ENCODE data around the gene KLF9. TPM values are rescaled to one million over a fixed set of nuclear protein-coding genes. Genes with fewer than 3 reads are reported as not detected.

The KLF9 gene
- total RNA-seq, 2 donors from 2014 or later, result 0.13 to 0.31 TPM

- WGBS, 2 experiments (ENCODE audit: insufficient coverage in 1 of 2, insufficient read length in 1 of 2), result 88 to 89% methylated on average over 4 to 5 of the region's 5 CpGs
- Mint-ChIP-seq H3K4me1 (no peaks in the 10 kb centered on the region), H3K4me3 (no peak overlapping the region), H3K27ac (no peak overlapping the region), H3K9me3 (no peaks in the 10 kb centered on the region), H3K27me3 (ENCODE audit: insufficient read depth) (peaks cover 7% of the 10 kb centered on the region), H3K36me3 (ENCODE audit: low read depth) (no peaks in the 10 kb centered on the region)
- no peak overlapping the region for H3K4me3 ChIP-seq (ENCODE audit: low read length)
- no peak for TF ChIP-seq CTCF (conservative IDR thresholded peaks at IDR 0.05)
- H3K27me3 ChIP-seq (ENCODE audit: control insufficient read depth, insufficient read depth, low read length, poor library complexity, severe bottlenecking), result no peaks in the 10 kb centered on the region
- H3K9me3 ChIP-seq (ENCODE audit: control insufficient read depth, low read length), result no peaks in the 10 kb centered on the region
- H3K9ac ChIP-seq (ENCODE audit: extremely low read depth, low read length, poor library complexity, severe bottlenecking), result no peak overlapping the region
- no peak for DNase-seq
- H3K36me3 ChIP-seq (ENCODE audit: control insufficient read depth, insufficient read depth, low read length), result no peaks in the 10 kb centered on the region
- no peaks in the 10 kb centered on the region for H3K4me1 ChIP-seq (ENCODE audit: control insufficient read depth, insufficient read depth, low read length)
- H3K27ac ChIP-seq (ENCODE audit: low read depth, low read length), result no peak overlapping the region
Observed at GRCh38 chr9:70400107-70400892, 14.2 kb downstream of the KLF9 start.

GRCh38 chr9:70399141-70399540, 15.3 kb downstream of the KLF9 start:
- H3K4me1 ChIP-seq (ENCODE audit: control insufficient read depth, insufficient read depth, low read length), result no peaks in the 10 kb centered on the region

GRCh38 chr9:70398145-70398556, 16.3 kb downstream of the KLF9 start:
- TF ChIP-seq CTCF (conservative IDR thresholded peaks at IDR 0.05), result no peak
- H3K27me3 Mint-ChIP-seq (ENCODE audit: insufficient read depth), result peaks cover 7% of the 10 kb centered on the region
- no peaks in the 10 kb centered on the region for H3K4me1 Mint-ChIP-seq
- DNase-seq, result no peak
- no peaks in the 10 kb centered on the region for H3K4me1 ChIP-seq (ENCODE audit: control insufficient read depth, insufficient read depth, low read length)
- H3K9me3 Mint-ChIP-seq, result no peaks in the 10 kb centered on the region
- no peaks in the 10 kb centered on the region for H3K36me3 Mint-ChIP-seq (ENCODE audit: low read depth)
- no peak overlapping the region for H3K27ac Mint-ChIP-seq
- no peak overlapping the region for H3K9ac ChIP-seq (ENCODE audit: extremely low read depth, low read length, poor library complexity, severe bottlenecking)
- no peaks in the 10 kb centered on the region for H3K9me3 ChIP-seq (ENCODE audit: control insufficient read depth, low read length)
- no peak overlapping the region for H3K4me3 Mint-ChIP-seq
- H3K27me3 ChIP-seq (ENCODE audit: control insufficient read depth, insufficient read depth, low read length, poor library complexity, severe bottlenecking), result no peaks in the 10 kb centered on the region
- no peak overlapping the region for H3K27ac ChIP-seq (ENCODE audit: low read depth, low read length)
- WGBS, 2 experiments (ENCODE audit: insufficient coverage in 1 of 2, insufficient read length in 1 of 2), result 80 to 95% methylated on average over 1 to 4 of the region's 4 CpGs
- H3K4me3 ChIP-seq (ENCODE audit: low read length), result no peak overlapping the region
- H3K36me3 ChIP-seq (ENCODE audit: control insufficient read depth, insufficient read depth, low read length), result no peaks in the 10 kb centered on the region

More at GRCh38 chr9:70399141-70399540, 15.3 kb downstream of the KLF9 start:
- Mint-ChIP-seq H3K36me3 (ENCODE audit: low read depth) (no peaks in the 10 kb centered on the region), H3K4me3 (no peak overlapping the region), H3K27me3 (ENCODE audit: insufficient read depth) (peaks cover 7% of the 10 kb centered on the region), H3K4me1 (no peaks in the 10 kb centered on the region), H3K9me3 (no peaks in the 10 kb centered on the region), H3K27ac (no peak overlapping the region)
- Histone ChIP-seq H3K27ac (ENCODE audit: low read depth, low read length) (no peak overlapping the region), H3K9ac (ENCODE audit: extremely low read depth, low read length, poor library complexity, severe bottlenecking) (no peak overlapping the region), H3K36me3 (ENCODE audit: control insufficient read depth, insufficient read depth, low read length) (no peaks in the 10 kb centered on the region), H3K27me3 (ENCODE audit: control insufficient read depth, insufficient read depth, low read length, poor library complexity, severe bottlenecking) (no peaks in the 10 kb centered on the region), H3K4me3 (ENCODE audit: low read length) (no peak overlapping the region), H3K9me3 (ENCODE audit: control insufficient read depth, low read length) (no peaks in the 10 kb centered on the region)
- DNase-seq, result no peak
- TF ChIP-seq CTCF (conservative IDR thresholded peaks at IDR 0.05), result no peak

Data from endodermal cell (in vitro differentiated cells).